GM12878 (cell line): ENCODE measurements around the gene FAM216A.
"Not testable (repeated sequence)": the region's sequence is repeated elsewhere in the genome, so short reads cannot be mapped to it uniquely, and the experiment has no call there.

Experiments
- SIN3A ChIP-seq: IDR thresholded peaks from 2 replicates; pipeline ENCODE4 v1.6.1; 2012; ENCODE audit warnings: low read depth, low read length, improper control_type of control experiment
- ZNF207 ChIP-seq: fragments of 450-650 bp; IDR thresholded peaks from 2 replicates; pipeline ENCODE4 v1.6.1; 2014; ENCODE audit warnings: antibody characterized with exemption, mild to moderate bottlenecking, borderline replicate concordance

GRCh38 chr12:110429676-110430075, 39.0 kb upstream of the FAM216A start:
- not testable (repeated sequence) for TF ChIP-seq ZNF207, SIN3A
